Measurements from ENCODE around the gene NHEJ1.

- TF ChIP-seq CTCF (IDR thresholded peaks at IDR 0.05; ENCODE audit: extremely low read depth in 1 of 2, insufficient read depth in 1 of 2, low read depth in 1 of 2, low read length in 2 of 2): no peak
- no peak for TF ChIP-seq JUN (IDR thresholded peaks at IDR 0.05; ENCODE audit: borderline replicate concordance, insufficient read depth, insufficient read length, low read depth)
- TF ChIP-seq POLR2A (IDR thresholded peaks at IDR 0.05; ENCODE audit: low read depth, low read length): no peak
Measured at GRCh38 chr2:219099329-219099728, 61.3 kb downstream of the NHEJ1 start.
